HTR-8/SVneo (cell line): Measurements from ENCODE around the gene SCAMP1.
"Not testable (repeated sequence)": the region's sequence is repeated elsewhere in the genome, so short reads cannot be mapped to it uniquely, and the experiment has no call there.

Experiments
- DNase-seq: peaks from one replicate; pipeline ENCODE4 v3.0.0; 2011; ENCODE audit warnings: low spot score, mixed read lengths; ENCODE audit not compliant: insufficient read length
- FAIRE-seq: peaks from 2 replicates; lab custom pipeline; 2011; peaks lifted over from hg19 to GRCh38; lab: Jason Lieb, UNC

Gene SCAMP1

DNA sequence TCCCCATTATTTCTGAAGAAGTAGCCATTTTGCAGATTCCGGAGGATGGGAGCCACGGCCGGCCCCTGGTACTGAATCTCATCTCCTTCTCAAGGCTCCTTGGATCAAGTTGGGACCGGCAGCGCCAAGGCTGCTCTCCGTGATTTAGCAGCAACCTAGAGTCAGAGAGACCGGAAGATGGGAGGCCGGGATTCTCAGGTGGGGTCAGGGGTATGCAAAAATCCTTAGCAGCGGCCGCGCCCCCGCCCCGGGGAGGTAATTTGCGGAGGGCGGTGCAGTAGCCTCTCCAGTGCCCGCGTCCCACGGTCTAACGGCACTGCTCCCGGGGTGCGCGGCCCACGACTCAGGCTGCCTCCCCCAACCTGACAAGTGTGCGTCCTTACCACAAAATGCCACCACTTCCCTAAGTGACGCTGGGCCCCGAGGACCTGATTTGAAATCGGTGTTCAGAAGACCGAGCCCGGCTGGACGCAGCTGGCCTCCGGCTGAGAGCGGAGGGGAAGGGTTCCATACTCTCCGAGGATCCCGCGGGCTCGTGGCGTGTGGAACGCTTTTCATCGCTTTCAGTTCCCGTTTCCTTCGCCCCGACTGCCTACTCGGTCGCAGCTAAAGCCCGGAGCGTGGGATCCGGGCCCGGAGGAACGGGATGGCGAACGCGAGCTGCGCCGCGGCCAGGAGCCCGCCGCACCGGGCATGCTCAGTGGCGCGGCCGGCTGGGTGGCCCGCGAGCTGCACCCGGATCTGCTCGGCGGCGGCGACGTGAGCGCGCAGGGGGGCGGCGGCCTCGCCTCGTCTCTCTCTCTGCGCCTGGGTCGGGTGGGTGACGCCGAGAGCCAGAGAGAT is at the start of gene SCAMP1:
TSS of gene SCAMP1 (plus strand) at position 787 of the 843 bp plus-strand sequence. CDS start at position 842, 55 bp downstream.
- peak; percentile 89 for FAIRE-seq
- DNase-seq = peak; percentile 92

GRCh38 chr5:78317515-78317914 is 42.9 kb upstream of the SCAMP1 start:
- FAIRE-seq (no peak), DNase-seq (no peak)

DNA sequence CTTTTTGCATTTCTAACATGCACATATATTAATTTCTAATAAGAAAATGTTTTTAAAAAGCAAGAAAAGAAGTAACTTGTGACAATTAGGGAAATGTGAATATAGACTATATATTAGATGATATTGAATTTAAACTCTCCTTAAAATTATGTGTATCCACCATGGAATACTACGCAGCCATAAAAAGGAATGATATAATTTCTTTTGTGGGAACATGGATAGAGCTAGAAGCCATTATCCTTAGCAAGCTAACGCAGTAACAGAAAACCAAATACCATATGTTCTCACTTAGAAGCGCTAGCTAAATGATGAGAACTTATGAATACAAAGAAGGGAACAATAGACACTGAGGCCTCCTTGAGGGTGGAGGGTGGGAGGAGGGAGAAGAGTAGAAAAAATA is 42.1 kb upstream of the SCAMP1 start:
- FAIRE-seq = no peak
- DNase-seq = no peak

- FAIRE-seq = no peak
Measured at GRCh38 chr5:78320401-78320800, 40.0 kb upstream of the SCAMP1 start.

GRCh38 chr5:78323241-78323640 is 37.2 kb upstream of the SCAMP1 start:
- DNase-seq = no peak
- no peak for FAIRE-seq

More at GRCh38 chr5:78320401-78320800, 40.0 kb upstream of the SCAMP1 start:
- peak; percentile 18 for DNase-seq

DNA sequence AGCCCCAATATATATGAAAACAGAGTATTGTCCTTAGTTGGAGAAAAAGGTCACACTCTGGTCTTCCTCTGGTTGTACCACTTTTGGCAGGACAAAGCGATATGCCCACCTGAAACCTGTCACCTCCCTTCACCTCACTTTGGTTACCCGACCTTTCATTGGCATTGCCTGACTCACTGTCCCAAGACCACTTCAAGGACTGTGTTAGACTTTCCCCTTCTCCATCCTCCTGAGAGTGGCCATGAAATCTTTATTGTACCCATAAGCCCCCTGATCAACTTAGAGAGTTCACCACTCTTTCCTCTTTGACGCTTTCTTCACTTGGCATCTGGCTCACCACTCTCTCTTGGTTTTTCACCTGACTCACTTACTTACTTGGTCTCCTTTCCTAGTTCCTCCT is 33.5 kb upstream of the SCAMP1 start:
- FAIRE-seq = no peak
- no peak for DNase-seq

GRCh38 chr5:78327761-78328510 is 32.5 kb upstream of the SCAMP1 start:
- DNase-seq (no peak), FAIRE-seq (peak; percentile 58)

DNA sequence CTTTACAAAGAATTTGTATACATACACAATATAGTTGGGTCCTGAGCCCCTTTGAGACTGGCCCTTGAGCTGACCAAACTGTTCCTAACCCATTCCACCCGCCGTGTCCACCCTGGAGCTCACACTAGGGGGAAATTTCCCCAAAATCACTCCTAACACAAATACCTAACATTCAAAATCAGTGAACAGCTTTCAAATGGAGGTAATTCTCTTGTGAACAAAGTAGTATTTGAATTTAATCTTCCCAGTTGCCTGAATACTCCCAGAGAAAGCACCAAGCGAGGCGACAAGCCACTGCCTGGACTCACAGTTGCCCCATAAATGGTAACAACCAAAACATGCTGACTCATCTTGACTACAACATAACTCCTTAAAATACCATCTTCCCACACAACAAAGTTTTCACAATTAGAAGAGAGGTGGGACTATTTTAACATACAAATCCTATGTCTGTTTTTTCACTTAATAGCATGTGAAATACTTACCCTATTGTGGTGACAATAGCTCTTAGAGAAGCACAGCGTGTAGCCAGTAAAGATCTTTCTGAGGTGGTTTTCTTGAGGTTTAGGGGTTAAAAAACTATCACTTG is 31.7 kb upstream of the SCAMP1 start:
- FAIRE-seq (no peak), DNase-seq (no peak)

- DNase-seq (no peak), FAIRE-seq (no peak)
Measured at GRCh38 chr5:78331523-78332080, 28.8 kb upstream of the SCAMP1 start.

GRCh38 chr5:78334811-78335210 is 25.6 kb upstream of the SCAMP1 start:
- FAIRE-seq (no peak), DNase-seq (no peak)

DNA sequence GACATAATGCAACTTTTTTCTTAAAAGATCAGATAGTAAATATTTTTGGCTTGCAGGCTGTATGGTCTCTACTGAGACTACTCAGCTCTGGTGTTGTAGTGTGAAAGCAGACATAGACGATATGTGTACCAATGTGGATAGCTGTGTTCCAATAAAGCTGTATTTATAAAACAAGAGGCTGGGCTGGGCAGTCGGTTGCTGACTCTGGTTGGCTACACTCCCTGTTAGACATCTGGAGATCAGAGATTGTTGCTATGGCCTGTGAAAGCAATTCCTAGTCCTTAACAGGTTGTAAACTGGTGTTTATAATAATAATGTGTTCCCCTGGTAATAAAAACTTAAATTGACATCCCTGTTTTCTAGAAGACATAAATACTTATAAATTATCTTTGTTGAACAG is 24.4 kb upstream of the SCAMP1 start:
- DNase-seq = no peak
- FAIRE-seq = no peak

DNA sequence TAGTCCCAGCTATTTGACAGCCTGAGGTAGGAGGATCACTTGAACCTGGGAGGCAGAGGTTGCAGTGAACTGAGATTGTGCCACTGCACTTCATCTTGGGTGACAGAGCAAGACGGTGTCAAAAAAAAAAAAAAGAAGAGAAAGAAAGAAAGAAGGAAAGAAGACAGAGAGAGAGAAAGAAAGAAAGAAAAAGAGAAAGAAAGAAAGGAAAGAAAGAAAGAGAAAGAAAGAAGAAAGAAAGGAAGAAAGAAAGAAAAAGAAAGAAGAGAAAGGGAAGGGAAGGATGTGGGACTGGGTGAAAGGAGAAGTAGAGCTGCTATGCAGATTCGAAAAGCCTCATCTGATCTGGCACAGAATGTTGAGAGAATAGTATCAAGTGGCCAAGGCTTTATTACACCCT is 23.7 kb upstream of the SCAMP1 start:
- FAIRE-seq = no peak
- DNase-seq = no peak

GRCh38 chr5:78339617-78340436 is 20.6 kb upstream of the SCAMP1 start:
- no peak for FAIRE-seq
- DNase-seq = no peak

GRCh38 chr5:78341440-78341839 is 19.0 kb upstream of the SCAMP1 start:
- FAIRE-seq (no peak), DNase-seq (no peak)

DNA sequence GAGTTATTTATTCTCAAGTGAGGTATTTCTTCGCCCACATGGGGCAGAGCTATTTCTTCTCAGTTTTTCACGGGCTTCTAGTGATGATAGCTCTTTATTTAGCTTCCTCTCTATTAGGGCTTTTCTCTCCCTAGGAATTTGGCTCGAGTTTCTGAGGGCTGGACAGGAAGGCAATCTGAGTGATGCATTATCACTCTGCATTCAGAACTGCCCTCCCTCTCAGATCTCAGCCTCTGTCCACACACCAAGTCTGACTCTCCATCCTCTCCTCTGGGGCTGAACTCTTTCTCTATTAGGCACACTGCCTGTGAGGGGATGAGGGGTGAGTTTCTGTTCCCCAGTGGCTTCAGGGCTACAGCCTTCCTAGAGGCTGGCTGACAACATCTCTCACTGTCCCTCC is 14.9 kb upstream of the SCAMP1 start:
- no peak for FAIRE-seq
- DNase-seq = no peak

DNA sequence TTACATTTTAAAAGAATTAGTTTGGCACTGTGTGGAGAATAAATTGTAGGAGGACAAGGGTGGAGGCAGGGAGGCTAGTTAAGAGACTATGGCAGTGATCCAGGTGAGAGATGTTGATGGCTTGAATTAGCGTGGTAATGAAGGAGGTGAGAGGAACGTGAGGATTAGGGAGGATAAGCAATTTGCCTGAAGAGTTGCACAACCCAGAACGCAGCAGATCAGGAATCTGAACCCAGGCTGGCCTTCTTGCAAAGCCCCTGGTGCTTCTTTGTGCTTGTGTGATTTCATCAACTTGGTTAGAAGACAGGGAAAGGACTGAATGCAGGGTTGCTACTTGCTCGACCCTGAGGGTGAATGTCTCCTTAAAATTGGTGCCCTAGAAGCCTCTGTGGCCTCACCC is 6.9 kb upstream of the SCAMP1 start:
- DNase-seq = no peak
- FAIRE-seq = no peak

GRCh38 chr5:78354066-78354670 is 6.2 kb upstream of the SCAMP1 start:
- no peak for DNase-seq
- no peak for FAIRE-seq

DNA sequence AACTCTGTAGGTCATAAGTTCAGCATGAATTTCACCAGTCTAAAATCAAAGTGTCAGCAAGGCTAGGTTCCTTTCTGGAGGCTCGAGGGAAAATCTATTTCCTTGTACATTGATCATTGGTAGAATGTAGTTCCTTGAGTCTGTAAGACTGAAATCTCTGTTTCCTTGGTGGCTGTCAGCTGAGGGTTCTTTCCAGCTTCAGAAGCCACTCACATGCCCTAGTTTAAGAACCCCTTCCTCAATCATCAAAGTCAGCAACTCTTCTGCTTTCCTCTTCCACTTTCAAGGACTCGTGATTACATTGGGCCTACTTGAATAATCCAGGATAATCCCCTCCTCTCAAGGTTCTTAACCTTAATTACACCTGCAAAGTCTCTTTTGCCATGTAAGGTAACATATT is 4.9 kb upstream of the SCAMP1 start:
- FAIRE-seq = no peak
- DNase-seq = no peak

GRCh38 chr5:78359455-78359830 is 974 bp upstream of the SCAMP1 start:
- FAIRE-seq, DNase-seq: not testable (repeated sequence)

GRCh38 chr5:78360674-78360923 is 182 bp downstream of the SCAMP1 start:
- FAIRE-seq (no peak), DNase-seq (no peak)
